WERI-Rb-1 (cell line): Measurements from ENCODE around the gene PCDH9.

Experiments used
- DNase-seq: peaks from one replicate; pipeline ENCODE4 v3.0.0-alpha.2; 2020
- H3K27ac ChIP-seq: fragments of 250-450 bp; sonication (Bioruptor Pico); 2 replicates; pipeline ENCODE4 v1.5.1; 2020; ENCODE audit warnings: mild to moderate bottlenecking, moderate library complexity
- H3K27me3 ChIP-seq: fragments of 250-450 bp; sonication (Bioruptor Pico); 2 replicates; pipeline ENCODE4 v1.5.1; 2021; ENCODE audit warnings: mild to moderate bottlenecking, low read depth, moderate library complexity; ENCODE audit not compliant: insufficient read depth, severe bottlenecking
- H3K36me3 ChIP-seq: fragments of 250-450 bp; sonication (Bioruptor Pico); 2 replicates; pipeline ENCODE4 v1.5.1; 2020; ENCODE audit warnings: mild to moderate bottlenecking, moderate library complexity
- H3K4me3 ChIP-seq: 2 replicates; pipeline ENCODE4 v1.5.1; 2011; ENCODE audit warnings: low read depth, mild to moderate bottlenecking, control low read depth, low read length
- H3K9me3 ChIP-seq: fragments of 250-450 bp; sonication (Bioruptor Pico); 2 replicates; pipeline ENCODE4 v1.5.1; 2021; ENCODE audit warnings: mild to moderate bottlenecking, moderate library complexity; ENCODE audit not compliant: severe bottlenecking
- TF ChIP-seq, protein P1 (sequence below): IDR thresholded peaks from 2 replicates; pipeline ENCODE4 v1.5.1; 2011; ENCODE audit warnings: low read depth, mild to moderate bottlenecking, control low read depth, inconsistent platforms, low read length

The PCDH9 gene

DNA sequence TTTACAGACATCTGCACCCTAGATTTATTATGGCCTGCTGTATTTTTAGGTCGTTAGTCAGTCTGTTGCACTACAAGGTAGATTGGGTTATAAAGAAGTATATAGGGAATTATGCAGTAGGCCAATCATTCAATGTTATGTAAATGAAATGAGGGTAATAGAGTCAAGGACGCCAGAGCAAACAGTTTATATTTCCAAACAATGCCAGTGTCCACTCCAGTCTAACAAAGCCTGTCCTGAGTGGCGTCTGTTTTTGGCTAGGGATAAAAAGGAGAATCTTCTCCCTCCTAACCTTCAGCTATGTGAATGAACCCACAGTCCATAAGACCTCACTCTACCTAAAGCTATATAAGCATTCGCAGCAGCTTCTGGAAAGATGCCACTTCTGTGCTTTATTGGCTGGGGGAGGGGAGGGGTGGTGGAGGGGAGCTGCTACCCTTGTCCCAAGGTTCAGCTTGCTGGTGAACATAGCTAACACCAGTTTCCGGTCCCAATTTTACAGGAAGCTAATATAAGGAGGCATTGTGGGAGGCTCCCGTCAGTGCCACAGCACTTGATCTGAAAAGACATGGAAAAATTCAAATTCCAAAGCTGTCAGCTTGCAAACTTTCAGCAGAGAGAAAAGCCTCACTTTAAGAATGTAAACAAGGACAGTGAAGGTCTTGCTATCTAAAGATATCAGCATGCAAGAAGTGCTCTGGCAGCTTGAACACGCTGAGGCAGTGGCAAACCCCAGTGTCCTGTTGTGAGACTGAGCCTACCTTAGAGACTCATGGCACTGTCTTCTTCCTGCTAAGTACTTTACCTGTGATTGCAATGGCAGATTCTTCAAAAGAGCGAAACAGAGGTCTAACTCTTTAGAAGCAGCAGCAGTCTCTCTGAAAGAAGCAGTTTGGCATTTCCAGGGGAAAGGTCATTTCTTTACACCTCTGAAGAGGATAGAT, 369.9 kb downstream of the PCDH9 start:
- Histone ChIP-seq H3K9me3 (no peaks in the 10 kb centered on the region), H3K4me3 (no peak overlapping the region), H3K36me3 (no peaks in the 10 kb centered on the region), H3K27me3 (no peaks in the 10 kb centered on the region), H3K27ac (no peak overlapping the region)
- no peak for DNase-seq
- TF ChIP-seq, protein P1, sequence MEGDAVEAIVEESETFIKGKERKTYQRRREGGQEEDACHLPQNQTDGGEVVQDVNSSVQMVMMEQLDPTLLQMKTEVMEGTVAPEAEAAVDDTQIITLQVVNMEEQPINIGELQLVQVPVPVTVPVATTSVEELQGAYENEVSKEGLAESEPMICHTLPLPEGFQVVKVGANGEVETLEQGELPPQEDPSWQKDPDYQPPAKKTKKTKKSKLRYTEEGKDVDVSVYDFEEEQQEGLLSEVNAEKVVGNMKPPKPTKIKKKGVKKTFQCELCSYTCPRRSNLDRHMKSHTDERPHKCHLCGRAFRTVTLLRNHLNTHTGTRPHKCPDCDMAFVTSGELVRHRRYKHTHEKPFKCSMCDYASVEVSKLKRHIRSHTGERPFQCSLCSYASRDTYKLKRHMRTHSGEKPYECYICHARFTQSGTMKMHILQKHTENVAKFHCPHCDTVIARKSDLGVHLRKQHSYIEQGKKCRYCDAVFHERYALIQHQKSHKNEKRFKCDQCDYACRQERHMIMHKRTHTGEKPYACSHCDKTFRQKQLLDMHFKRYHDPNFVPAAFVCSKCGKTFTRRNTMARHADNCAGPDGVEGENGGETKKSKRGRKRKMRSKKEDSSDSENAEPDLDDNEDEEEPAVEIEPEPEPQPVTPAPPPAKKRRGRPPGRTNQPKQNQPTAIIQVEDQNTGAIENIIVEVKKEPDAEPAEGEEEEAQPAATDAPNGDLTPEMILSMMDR, result no peak

DNA sequence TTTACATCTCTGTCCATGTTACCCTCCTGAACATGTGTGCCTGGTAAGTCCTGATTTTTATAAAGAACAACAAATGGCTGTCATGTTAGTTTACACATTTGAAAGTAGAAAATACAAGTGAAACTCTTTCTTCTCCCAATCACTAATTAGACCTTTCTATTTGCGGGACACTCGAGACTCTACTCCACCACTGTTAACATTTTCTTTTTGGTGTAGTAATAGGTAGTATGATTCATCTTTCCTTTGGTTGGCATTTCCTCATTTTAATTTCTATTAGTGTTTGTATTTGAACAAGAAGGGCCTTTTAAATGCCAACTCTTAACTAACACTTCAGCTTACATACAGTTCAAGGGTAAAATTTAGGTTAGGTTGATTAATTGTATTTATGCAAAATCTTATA, 371.1 kb downstream of the PCDH9 start:
- H3K4me3 ChIP-seq, result no peak overlapping the region
- no peak overlapping the region for H3K27ac ChIP-seq
- TF ChIP-seq, protein P1, result no peak
- H3K9me3 ChIP-seq, result no peaks in the 10 kb centered on the region
- no peak for DNase-seq
- no peaks in the 10 kb centered on the region for H3K36me3 ChIP-seq
- H3K27me3 ChIP-seq, result no peaks in the 10 kb centered on the region

GRCh38 chr13:66858163-66858562, 372.0 kb downstream of the PCDH9 start:
- no peaks in the 10 kb centered on the region for H3K27me3 ChIP-seq
- H3K27ac ChIP-seq, result no peak overlapping the region
- no peak overlapping the region for H3K4me3 ChIP-seq
- no peaks in the 10 kb centered on the region for H3K9me3 ChIP-seq
- DNase-seq, result no peak
- no peaks in the 10 kb centered on the region for H3K36me3 ChIP-seq
- TF ChIP-seq, protein P1, result no peak

DNA sequence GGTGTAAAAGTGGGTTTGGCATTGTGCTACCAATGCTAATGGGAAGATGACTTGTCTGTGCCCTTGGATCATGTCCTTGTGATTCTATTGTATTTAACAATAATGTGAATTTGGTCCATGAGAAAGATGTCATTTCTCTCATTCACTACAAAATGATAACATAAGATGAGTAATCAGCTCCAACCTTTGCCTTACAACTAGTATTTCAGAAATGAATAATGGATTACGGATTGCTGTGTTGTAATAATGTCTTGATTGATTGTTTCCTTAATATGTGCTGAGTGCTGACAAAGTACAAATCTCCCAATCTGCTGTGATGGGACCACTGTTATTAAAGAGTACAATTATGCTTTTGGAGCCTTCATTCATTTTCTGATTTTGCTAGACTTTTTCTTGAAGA, 375.0 kb downstream of the PCDH9 start:
- TF ChIP-seq, protein P1, result no peak
- Histone ChIP-seq H3K36me3 (no peaks in the 10 kb centered on the region), H3K27ac (no peak overlapping the region), H3K4me3 (no peak overlapping the region), H3K9me3 (no peaks in the 10 kb centered on the region), H3K27me3 (no peaks in the 10 kb centered on the region)
- DNase-seq, result no peak

DNA sequence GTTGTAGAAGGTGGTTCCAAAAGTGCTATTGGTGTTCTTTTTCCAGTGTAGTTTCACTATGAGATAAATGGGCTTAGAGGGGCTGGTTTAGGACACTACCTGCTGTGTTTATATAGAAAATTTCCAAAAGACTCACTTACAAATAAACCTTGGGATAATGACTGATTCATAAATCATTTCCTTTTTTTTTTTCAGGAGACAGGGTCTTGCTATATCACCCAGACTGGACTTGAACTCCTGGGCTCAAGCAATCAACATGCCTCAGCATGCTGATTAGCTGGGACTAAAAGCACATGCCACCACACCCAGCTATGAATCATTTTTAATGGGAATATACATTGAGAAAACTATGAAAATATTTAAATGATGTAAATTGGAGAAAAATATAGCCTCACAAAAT, 376.6 kb downstream of the PCDH9 start:
- Histone ChIP-seq H3K36me3 (no peaks in the 10 kb centered on the region), H3K4me3 (no peak overlapping the region), H3K27ac (no peak overlapping the region), H3K9me3 (no peaks in the 10 kb centered on the region), H3K27me3 (no peaks in the 10 kb centered on the region)
- TF ChIP-seq, protein P1, result no peak
- no peak for DNase-seq
